Activated naive CD4-positive, alpha-beta T cell treated with anti-CD3 and anti-CD28 coated beads for 36 hours (primary cell): ENCODE results near the gene NF1. TPM values are rescaled to one million over a fixed set of nuclear protein-coding genes. Genes with fewer than 3 reads are reported as not detected.

Experiments used
- CTCF ChIA-PET: fragments of 350-600 bp; sonication (Branson Sonifier 250); formaldehyde crosslinking; loops from one replicate; lab custom pipeline; 2021; ENCODE audit warnings: antibody characterized with exemption; lab: Charles Lee
- DNase-seq: peaks from one replicate; pipeline ENCODE4 v3.0.0-alpha.2; 2020
- H3K27ac Mint-ChIP-seq: one replicate; pipeline ENCODE4 v1.8.0; 2021; ENCODE audit warnings: mild to moderate bottlenecking, mixed read lengths
- H3K27me3 Mint-ChIP-seq: one replicate; pipeline ENCODE4 v1.8.0; 2021; ENCODE audit warnings: low read depth, mixed read lengths
- H3K36me3 Mint-ChIP-seq: one replicate; pipeline ENCODE4 v1.8.0; 2021; ENCODE audit warnings: low read depth, mixed read lengths
- H3K4me1 Mint-ChIP-seq: one replicate; pipeline ENCODE4 v1.8.0; 2021; ENCODE audit warnings: low read depth, mixed read lengths
- H3K4me3 Mint-ChIP-seq: one replicate; pipeline ENCODE4 v1.8.0; 2021; ENCODE audit warnings: mild to moderate bottlenecking, moderate library complexity, mixed read lengths
- H3K9me3 Mint-ChIP-seq: one replicate; pipeline ENCODE4 v1.8.0; 2021; ENCODE audit warnings: mixed read lengths
- intact Hi-C: fragments of 100-400 bp; cut with micrococcal nuclease; formaldehyde crosslinking; loops from one replicate; pipeline ENCODE4 v1.15.1; 2023
- total RNA-seq, 2 experiments: library from RNA; stranded (reverse); gene quantifications; one replicate each; pipeline ENCODE4 v1.2.3, GENCODE V29; 2021

Gene NF1
- total RNA-seq, 2 experiments from 2014 or later, result 19.5 to 22.8 TPM

- no peak overlapping the region for H3K4me3 Mint-ChIP-seq
- intact Hi-C loops, result no loop called here
- CTCF ChIA-PET, result interaction anchor here (0.6 kb wide), 1 partner anchor 11 kb away, joined by 3 read pairs; no protein-coding TSS in a partner anchor
- no peak overlapping the region for H3K27ac Mint-ChIP-seq
- no peak for DNase-seq
- no peaks in the 10 kb centered on the region for H3K4me1 Mint-ChIP-seq
- no peaks in the 10 kb centered on the region for H3K27me3 Mint-ChIP-seq
- H3K9me3 Mint-ChIP-seq, result no peaks in the 10 kb centered on the region
- H3K36me3 Mint-ChIP-seq, result no peaks in the 10 kb centered on the region
Measured at GRCh38 chr17:31413874-31414549, 319.2 kb downstream of the NF1 start.

GRCh38 chr17:31414550-31414918 is 319.8 kb downstream of the NF1 start:
- intact Hi-C loops, result no loop called here
- no peaks in the 10 kb centered on the region for H3K36me3 Mint-ChIP-seq
- no peaks in the 10 kb centered on the region for H3K27me3 Mint-ChIP-seq
- no peak overlapping the region for H3K4me3 Mint-ChIP-seq
- no peak overlapping the region for H3K27ac Mint-ChIP-seq
- no peaks in the 10 kb centered on the region for H3K4me1 Mint-ChIP-seq
- no peak for DNase-seq
- H3K9me3 Mint-ChIP-seq, result no peaks in the 10 kb centered on the region
- CTCF ChIA-PET, result no interaction called here

- H3K36me3 Mint-ChIP-seq, result no peaks in the 10 kb centered on the region
- no peak overlapping the region for H3K4me3 Mint-ChIP-seq
- no peaks in the 10 kb centered on the region for H3K4me1 Mint-ChIP-seq
- no peak overlapping the region for H3K27ac Mint-ChIP-seq
- DNase-seq, result no peak
- intact Hi-C loops, result no loop called here
- CTCF ChIA-PET, result no interaction called here
- no peaks in the 10 kb centered on the region for H3K27me3 Mint-ChIP-seq
- H3K9me3 Mint-ChIP-seq, result no peaks in the 10 kb centered on the region
Measured at GRCh38 chr17:31415004-31415454, 320.3 kb downstream of the NF1 start.

GRCh38 chr17:31415640-31416502 is 321.1 kb downstream of the NF1 start:
- CTCF ChIA-PET, result no interaction called here
- H3K27ac Mint-ChIP-seq, result no peak overlapping the region
- intact Hi-C loops, result no loop called here
- H3K4me3 Mint-ChIP-seq, result no peak overlapping the region
- no peaks in the 10 kb centered on the region for H3K4me1 Mint-ChIP-seq
- H3K27me3 Mint-ChIP-seq, result no peaks in the 10 kb centered on the region
- H3K36me3 Mint-ChIP-seq, result no peaks in the 10 kb centered on the region
- H3K9me3 Mint-ChIP-seq, result no peaks in the 10 kb centered on the region
- no peak for DNase-seq

GRCh38 chr17:31416503-31416923 is 321.7 kb downstream of the NF1 start:
- intact Hi-C loops, result no loop called here
- Mint-ChIP-seq H3K27me3 (no peaks in the 10 kb centered on the region), H3K27ac (no peak overlapping the region)

GRCh38 chr17:31417051-31417792 is 322.4 kb downstream of the NF1 start:
- H3K27me3 Mint-ChIP-seq, result no peaks in the 10 kb centered on the region
- H3K27ac Mint-ChIP-seq, result no peak overlapping the region
- peaks cover 2% of the 10 kb centered on the region for H3K9me3 Mint-ChIP-seq
- no peak overlapping the region for H3K4me3 Mint-ChIP-seq
- CTCF ChIA-PET, result no interaction called here
- H3K36me3 Mint-ChIP-seq, result no peaks in the 10 kb centered on the region
- no peak for DNase-seq
- intact Hi-C loops, result no loop called here
- no peaks in the 10 kb centered on the region for H3K4me1 Mint-ChIP-seq

More at GRCh38 chr17:31416503-31416923, 321.7 kb downstream of the NF1 start:
- DNase-seq, result no peak
- Mint-ChIP-seq H3K4me3 (no peak overlapping the region), H3K9me3 (no peaks in the 10 kb centered on the region), H3K4me1 (no peaks in the 10 kb centered on the region), H3K36me3 (no peaks in the 10 kb centered on the region)
- CTCF ChIA-PET, result no interaction called here

GRCh38 chr17:31418773-31419350 is 324.1 kb downstream of the NF1 start:
- H3K9me3 Mint-ChIP-seq, result peaks cover 12% of the 10 kb centered on the region
- H3K27me3 Mint-ChIP-seq, result no peaks in the 10 kb centered on the region
- H3K36me3 Mint-ChIP-seq, result no peaks in the 10 kb centered on the region
- CTCF ChIA-PET, result interaction anchor here (0.7 kb wide), 1 partner anchor 164 kb away, joined by 3 read pairs; no protein-coding TSS in a partner anchor
- no peaks in the 10 kb centered on the region for H3K4me1 Mint-ChIP-seq
- H3K4me3 Mint-ChIP-seq, result no peak overlapping the region
- no peak for DNase-seq
- intact Hi-C loops, result no loop called here
- H3K27ac Mint-ChIP-seq, result no peak overlapping the region

- no peak for DNase-seq
- H3K27me3 Mint-ChIP-seq, result no peaks in the 10 kb centered on the region
- H3K27ac Mint-ChIP-seq, result no peak overlapping the region
- peaks cover 14% of the 10 kb centered on the region for H3K9me3 Mint-ChIP-seq
- CTCF ChIA-PET, result no interaction called here
- no peaks in the 10 kb centered on the region for H3K4me1 Mint-ChIP-seq
- H3K4me3 Mint-ChIP-seq, result no peak overlapping the region
- intact Hi-C loops, result no loop called here
- no peaks in the 10 kb centered on the region for H3K36me3 Mint-ChIP-seq
Measured at GRCh38 chr17:31422443-31422842, 327.7 kb downstream of the NF1 start.

GRCh38 chr17:31424944-31425281 is 330.1 kb downstream of the NF1 start:
- Mint-ChIP-seq H3K27ac (no peak overlapping the region), H3K9me3 (peaks cover 14% of the 10 kb centered on the region), H3K4me1 (no peaks in the 10 kb centered on the region), H3K36me3 (no peaks in the 10 kb centered on the region), H3K4me3 (no peak overlapping the region), H3K27me3 (no peaks in the 10 kb centered on the region)
- CTCF ChIA-PET, result no interaction called here
- intact Hi-C loops, result no loop called here
- no peak for DNase-seq

- CTCF ChIA-PET, result no interaction called here
- H3K4me3 Mint-ChIP-seq, result no peak overlapping the region
- H3K9me3 Mint-ChIP-seq, result peaks cover 14% of the 10 kb centered on the region
Measured at GRCh38 chr17:31425282-31426040, 330.7 kb downstream of the NF1 start.

More at GRCh38 chr17:31425282-31426040, 330.7 kb downstream of the NF1 start:
- no peaks in the 10 kb centered on the region for H3K4me1 Mint-ChIP-seq
- no peak for DNase-seq
- H3K27me3 Mint-ChIP-seq, result no peaks in the 10 kb centered on the region
- H3K36me3 Mint-ChIP-seq, result no peaks in the 10 kb centered on the region
- intact Hi-C loops, result no loop called here
- H3K27ac Mint-ChIP-seq, result no peak overlapping the region
